GM19438 (cell line): ENCODE measurements around the gene TOR2A.
"Not testable (repeated sequence)": the region's sequence is repeated elsewhere in the genome, so short reads cannot be mapped to it uniquely, and the experiment has no call there.

Experiments used
- ATAC-seq: cut with Tn5 transposase; IDR thresholded peaks from one replicate; pipeline ENCODE4 v1.9.1; 2021; ENCODE audit warnings: low read depth; ENCODE audit not compliant: unreplicated experiment

TOR2A gene

GRCh38 chr9:127734747-127735529, at the start of gene TOR2A:
TSS of gene TOR2A (minus strand) at chr9:127735294. CDS start at chr9:127735270, 24 bp downstream.
- peak; percentile 77 for ATAC-seq

- ATAC-seq: no peak
Measured at GRCh38 chr9:127783111-127784008, 48.3 kb upstream of the TOR2A start.

DNA sequence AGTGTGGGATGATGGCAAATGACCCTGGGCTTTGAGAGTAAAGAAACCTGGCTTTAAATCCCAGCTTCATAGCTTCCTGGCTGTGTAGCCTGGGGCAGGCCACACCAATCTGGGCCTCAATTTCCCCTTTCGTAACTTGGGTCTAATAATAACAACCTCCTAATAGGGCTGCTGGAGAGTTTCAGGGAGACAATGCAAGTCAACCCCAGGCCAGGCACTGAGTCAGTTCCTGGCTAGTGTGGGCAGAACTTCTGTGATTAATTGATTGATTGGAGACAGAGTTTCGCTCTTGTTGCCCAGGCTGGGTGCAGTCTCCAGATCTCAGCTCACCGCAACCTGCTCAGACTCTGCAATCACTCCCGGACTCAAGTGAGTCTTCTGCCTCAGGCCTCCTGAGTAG, 46.7 kb upstream of the TOR2A start:
- ATAC-seq: no peak

DNA sequence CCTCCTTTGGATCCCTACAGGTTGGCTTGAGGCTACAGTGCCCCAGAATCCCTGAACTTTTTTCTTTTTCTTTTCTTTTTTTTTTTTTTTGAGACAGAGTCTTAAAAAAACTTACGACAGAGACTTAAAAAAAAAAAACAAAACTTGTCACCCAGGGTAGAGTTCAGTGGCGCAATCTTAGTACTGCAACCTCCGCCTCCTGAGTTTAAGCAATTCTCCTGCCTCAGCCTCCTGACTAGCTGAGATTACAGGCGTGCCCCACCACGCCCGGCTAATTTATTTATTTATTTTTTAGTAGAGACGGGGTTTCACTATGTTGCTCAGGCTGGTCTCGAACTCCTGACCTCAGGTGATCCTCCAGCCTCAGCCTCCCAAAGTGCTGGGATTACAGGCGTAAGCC, 45.8 kb upstream of the TOR2A start:
- ATAC-seq: not testable (repeated sequence)

DNA sequence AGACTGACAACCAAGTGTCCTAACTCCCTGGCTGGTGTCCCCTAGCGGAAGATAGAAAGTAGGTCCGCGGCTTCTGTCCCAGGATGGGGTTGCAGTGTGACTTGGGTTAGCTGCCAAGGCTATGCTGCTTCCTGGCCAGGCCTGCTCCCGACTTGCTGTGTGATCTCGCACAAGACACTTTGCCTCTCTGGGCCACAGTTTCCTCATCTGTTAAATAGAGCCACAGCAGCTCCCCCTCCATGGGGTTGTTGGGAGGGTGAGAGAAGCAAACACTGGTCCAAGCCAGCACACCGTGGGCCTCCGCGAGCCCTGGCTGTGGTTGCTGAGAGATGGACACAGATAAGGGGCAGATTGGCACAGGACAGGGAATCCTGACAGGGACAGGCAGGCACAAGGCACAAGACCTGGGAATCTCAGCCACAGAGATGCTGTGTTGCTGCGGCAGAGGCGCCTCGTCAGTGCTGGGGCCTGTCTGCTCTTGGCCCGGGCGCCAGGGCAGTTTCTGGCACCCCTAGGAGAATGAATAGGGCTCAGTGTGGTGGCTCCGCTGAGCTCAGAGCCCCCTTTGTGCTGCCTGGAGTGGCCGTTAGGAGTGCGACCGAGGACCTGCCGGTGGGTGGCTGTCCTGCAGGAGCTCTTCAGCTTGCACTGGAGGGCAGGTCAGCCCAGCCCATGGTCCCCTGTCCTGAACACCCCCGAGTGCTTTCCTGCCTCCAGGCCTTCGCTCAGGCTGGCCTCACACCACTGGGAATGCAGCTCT, 45.2 kb upstream of the TOR2A start:
- ATAC-seq: no peak

DNA sequence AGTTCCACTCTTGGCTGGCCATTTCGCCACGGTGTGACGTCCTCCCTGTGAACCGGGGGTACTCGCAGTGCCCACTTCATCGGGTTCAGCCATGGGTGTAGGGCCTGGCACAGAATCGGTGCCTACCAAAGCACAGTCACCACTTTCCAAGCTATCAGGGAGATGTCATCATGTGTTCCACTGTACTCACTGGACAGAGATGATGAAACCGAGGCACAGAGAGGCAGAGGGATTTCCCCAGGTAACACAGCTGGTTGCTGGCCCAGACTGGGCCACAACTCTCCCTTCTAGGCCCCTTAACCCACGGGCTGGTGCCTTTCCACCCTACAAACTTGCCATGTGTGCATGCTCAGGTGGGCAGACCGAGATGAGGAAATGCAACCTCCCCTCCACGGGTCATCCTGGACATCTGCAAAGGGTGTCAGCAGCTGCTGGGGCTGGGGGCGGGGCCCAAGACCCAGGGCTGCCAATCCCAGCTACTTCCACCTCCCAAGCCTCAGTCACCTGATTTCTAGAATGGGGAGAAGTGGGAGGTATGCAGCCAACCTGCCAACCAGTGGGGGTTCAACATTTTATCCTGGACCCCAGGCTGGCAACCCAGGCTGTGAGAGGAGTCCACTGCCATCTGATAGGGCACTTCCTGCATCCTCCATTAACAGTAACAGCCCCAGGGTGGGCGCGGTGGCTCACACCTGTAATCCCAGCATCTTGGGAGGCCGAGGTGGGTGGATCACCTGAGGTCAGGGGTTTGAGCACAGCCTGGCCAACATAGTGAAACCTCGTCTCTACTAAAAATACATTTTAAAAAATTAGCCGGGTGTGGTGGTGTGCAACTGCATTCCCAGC, 44.3 kb upstream of the TOR2A start:
- ATAC-seq: peak; percentile 32

DNA sequence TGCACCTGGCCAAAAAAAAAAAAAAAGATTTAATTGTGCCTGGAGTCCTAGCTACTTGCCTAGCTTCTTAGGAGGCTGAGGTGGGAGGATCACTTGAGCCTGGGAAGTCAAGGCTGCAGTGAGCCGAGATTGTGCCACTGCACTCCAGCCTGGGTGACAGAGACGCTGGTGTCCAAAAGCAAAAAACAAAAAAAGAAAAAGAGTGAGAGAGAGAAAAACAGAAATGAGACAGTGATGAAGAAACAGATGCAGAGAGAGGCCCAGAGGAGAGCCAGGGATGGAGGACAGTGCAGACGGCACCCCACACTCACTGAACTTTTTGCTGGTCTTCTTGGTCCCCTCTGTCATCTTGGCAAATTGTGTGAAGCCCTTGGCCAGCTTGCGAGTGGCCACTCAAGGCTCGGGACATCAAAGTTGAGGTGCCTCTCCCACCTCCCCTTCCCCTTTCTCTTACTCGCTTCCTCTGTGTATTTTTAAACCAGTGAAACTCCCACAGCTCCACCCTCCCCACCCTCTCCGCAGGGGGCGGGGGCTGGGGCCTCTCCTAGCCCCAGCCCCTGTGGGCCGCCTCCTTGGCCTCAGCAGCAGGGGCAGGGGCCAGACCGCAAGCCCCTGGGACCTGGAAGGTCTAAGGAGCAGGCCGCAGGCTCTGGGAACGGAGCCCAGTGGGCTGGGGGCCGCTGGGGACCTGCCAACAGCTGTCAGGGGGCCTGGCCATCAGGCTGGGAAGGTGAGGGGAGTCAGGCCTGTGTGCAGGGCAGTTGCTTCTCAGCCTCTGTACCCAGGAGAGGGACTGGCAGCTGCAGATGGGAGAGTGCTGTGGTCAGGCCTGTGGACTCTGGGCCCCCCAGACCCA, 43.4 kb upstream of the TOR2A start, which contains the start of gene SH2D3C:
Gene SH2D3C (minus strand): TSS at position 387 of the 856 bp plus-strand sequence. CDS start 39 bp downstream, at position 348.
- peak; percentile 32 for ATAC-seq

- ATAC-seq: no peak
Measured at GRCh38 chr9:127777368-127777980, 42.4 kb upstream of the TOR2A start.

GRCh38 chr9:127776924-127777289, 41.8 kb upstream of the TOR2A start:
- no peak for ATAC-seq

GRCh38 chr9:127776195-127776923, 41.3 kb upstream of the TOR2A start:
- no peak for ATAC-seq

- no peak for ATAC-seq
Measured at GRCh38 chr9:127773981-127774380, 38.9 kb upstream of the TOR2A start.

GRCh38 chr9:127773272-127773671, 38.2 kb upstream of the TOR2A start:
- ATAC-seq: no peak

DNA sequence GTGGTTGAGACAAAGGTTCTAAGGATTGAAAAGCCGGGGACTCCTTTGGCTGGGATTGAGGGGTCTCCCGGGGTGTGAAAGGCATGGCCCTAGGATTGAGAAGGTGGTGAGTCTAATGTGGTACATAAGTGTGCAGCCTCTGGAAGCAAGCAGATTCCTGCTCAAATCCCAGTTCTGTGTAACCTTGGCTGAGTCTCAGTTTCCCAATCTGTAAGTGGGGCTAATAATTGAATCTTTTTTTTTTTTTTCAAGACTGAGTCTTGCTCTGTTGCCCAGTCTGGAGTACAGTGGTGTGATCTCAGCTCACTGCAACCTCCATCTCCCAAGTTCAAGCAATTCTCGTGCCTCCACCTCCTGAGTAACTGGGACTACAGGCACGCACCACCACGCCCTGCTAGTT, 37.5 kb upstream of the TOR2A start:
- ATAC-seq: no peak

- no peak for ATAC-seq
Measured at GRCh38 chr9:127771570-127772189, 36.6 kb upstream of the TOR2A start.

DNA sequence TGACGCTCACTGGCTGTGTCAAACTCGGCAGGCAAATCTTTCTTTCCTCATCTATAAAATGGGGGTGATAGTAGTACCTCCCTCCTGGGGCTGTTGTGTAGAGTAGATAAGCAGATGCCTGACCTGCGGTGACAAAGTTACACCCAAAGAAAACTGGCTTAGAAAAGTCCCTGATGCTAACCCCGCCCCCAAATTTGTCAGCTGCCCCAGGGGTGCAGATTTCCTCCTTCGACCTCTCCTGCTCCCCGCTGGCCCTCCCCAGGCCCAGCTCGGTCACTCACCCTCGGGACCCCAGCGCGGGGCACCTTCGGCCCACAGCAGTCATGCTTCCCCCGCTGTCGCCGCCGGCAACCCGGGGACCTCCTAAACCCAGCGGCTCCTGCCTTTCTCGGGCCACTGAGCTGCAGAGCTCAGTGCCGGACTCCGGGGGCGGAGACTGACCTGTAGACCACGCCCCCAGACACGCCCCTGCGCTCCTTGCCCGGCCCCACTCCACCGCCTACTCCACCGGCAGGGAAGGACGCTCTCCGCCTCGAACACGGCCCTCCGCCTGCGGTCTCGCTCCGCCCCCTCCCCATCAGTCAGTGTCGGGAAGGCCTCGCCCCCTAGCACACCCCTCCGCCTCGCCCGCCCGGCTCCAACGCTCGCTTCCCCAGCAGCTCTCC, 35.9 kb upstream of the TOR2A start:
- peak; percentile 88 for ATAC-seq

- no peak for ATAC-seq
Measured at GRCh38 chr9:127770583-127770904, 35.5 kb upstream of the TOR2A start.

- ATAC-seq: no peak
Measured at GRCh38 chr9:127769929-127770582, 35.0 kb upstream of the TOR2A start.
